Left hindlimb (tissue), 1 donor: Measurements from ENCODE around the gene CHRNB2.

Source experiments
- DNase-seq: peaks from one replicate; pipeline ENCODE4 v3.0.0-alpha.2; 2018

Gene CHRNB2

GRCh38 chr1:154581766-154582165 lies 14.2 kb downstream of the CHRNB2 start:
- DNase-seq = no peak

GRCh38 chr1:154582885-154583284 lies 15.3 kb downstream of the CHRNB2 start:
- DNase-seq = no peak

- no peak for DNase-seq
These were observed 16.2 kb downstream of the CHRNB2 start for GRCh38 chr1:154583773-154584172.

- no peak for DNase-seq
These were observed 16.9 kb downstream of the CHRNB2 start for GRCh38 chr1:154584267-154584994.

GRCh38 chr1:154586231-154586630 lies 18.7 kb downstream of the CHRNB2 start:
- DNase-seq = no peak

- no peak for DNase-seq
These were observed 19.1 kb downstream of the CHRNB2 start for GRCh38 chr1:154586641-154587040.

GRCh38 chr1:154589780-154590179 lies 22.2 kb downstream of the CHRNB2 start:
- DNase-seq = no peak

- DNase-seq = no peak
These were observed 23.2 kb downstream of the CHRNB2 start for GRCh38 chr1:154590756-154591155.

- no peak for DNase-seq
These were observed 23.6 kb downstream of the CHRNB2 start for GRCh38 chr1:154591206-154591605.

GRCh38 chr1:154593390-154593789 lies 25.8 kb downstream of the CHRNB2 start:
- no peak for DNase-seq

GRCh38 chr1:154594811-154595210 lies 27.2 kb downstream of the CHRNB2 start:
- no peak for DNase-seq

- DNase-seq = no peak
These were observed 28.0 kb downstream of the CHRNB2 start for GRCh38 chr1:154595621-154596020.

- DNase-seq = no peak
These were observed 31.5 kb downstream of the CHRNB2 start for GRCh38 chr1:154598871-154599635.

- DNase-seq = no peak
These were observed 32.1 kb downstream of the CHRNB2 start for GRCh38 chr1:154599658-154600057.

- DNase-seq = no peak
These were observed 35.7 kb downstream of the CHRNB2 start for GRCh38 chr1:154603317-154603716.

GRCh38 chr1:154605534-154605933 lies 38.0 kb downstream of the CHRNB2 start:
- DNase-seq = no peak

- no peak for DNase-seq
These were observed 39.6 kb downstream of the CHRNB2 start for GRCh38 chr1:154607106-154607608.

GRCh38 chr1:154607609-154608396 lies 40.2 kb downstream of the CHRNB2 start, which contains the start of gene ADAR:
Gene ADAR, minus strand, starts transcription at chr1:154608186. Its CDS starts 180 bp downstream, at chr1:154608006.
- peak; percentile 92 for DNase-seq

- DNase-seq = peak; percentile 70
These were observed 41.1 kb downstream of the CHRNB2 start for GRCh38 chr1:154608397-154609270.

- DNase-seq = no peak
These were observed 42.1 kb downstream of the CHRNB2 start for GRCh38 chr1:154609398-154610380.
